Measurements from ENCODE around the gene TMEM87A. TPM values are rescaled to one million over a fixed set of nuclear protein-coding genes. Genes with fewer than 3 reads are reported as not detected.

TMEM87A gene
- polyA plus RNA-seq, 1 experiment = 37.4 TPM

DNA sequence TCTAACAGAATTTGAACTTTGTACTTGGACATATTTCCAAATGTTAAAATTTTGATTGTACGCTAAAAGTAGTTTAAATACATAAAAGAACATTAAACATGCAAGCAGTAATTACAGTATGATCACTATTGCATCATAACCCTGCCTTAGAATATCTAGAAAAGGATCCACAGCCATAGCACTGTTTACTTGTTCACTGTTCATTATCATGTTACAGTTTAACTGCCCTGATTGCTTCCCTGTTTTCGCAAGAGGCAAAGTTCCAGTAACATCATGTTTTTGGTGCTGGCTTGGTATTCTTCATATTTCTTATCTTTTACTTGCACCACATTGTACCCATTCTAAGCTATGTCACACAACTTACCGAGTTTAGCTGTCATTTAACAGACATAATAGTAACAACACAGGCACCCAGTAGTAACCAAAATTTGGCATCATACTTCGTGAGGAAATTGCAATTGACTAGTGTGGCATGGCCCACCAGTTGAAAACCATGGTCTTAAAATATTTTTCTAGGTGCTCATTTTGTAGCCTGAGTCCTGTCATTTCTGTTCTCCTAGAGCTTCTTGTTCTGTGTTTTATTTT lies 13.3 kb upstream of the TMEM87A start:
- no peak overlapping the region for H3K27ac ChIP-seq (ENCODE audit: low read depth, low read length)
- no peaks in the 10 kb centered on the region for H3K9me3 ChIP-seq (ENCODE audit: control insufficient read depth, insufficient read depth, low read length)
- TF ChIP-seq, protein P1, sequence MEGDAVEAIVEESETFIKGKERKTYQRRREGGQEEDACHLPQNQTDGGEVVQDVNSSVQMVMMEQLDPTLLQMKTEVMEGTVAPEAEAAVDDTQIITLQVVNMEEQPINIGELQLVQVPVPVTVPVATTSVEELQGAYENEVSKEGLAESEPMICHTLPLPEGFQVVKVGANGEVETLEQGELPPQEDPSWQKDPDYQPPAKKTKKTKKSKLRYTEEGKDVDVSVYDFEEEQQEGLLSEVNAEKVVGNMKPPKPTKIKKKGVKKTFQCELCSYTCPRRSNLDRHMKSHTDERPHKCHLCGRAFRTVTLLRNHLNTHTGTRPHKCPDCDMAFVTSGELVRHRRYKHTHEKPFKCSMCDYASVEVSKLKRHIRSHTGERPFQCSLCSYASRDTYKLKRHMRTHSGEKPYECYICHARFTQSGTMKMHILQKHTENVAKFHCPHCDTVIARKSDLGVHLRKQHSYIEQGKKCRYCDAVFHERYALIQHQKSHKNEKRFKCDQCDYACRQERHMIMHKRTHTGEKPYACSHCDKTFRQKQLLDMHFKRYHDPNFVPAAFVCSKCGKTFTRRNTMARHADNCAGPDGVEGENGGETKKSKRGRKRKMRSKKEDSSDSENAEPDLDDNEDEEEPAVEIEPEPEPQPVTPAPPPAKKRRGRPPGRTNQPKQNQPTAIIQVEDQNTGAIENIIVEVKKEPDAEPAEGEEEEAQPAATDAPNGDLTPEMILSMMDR (IDR thresholded peaks at IDR 0.05; ENCODE audit: low read depth, low read length) = no peak
- ChIA-PET CTCF (interaction anchor here (1.0 to 2.4 kb wide), 2 partner anchors 10 to 99 kb away, joined by 3 to 8 read pairs; no protein-coding TSS in a partner anchor), POLR2A (interaction anchor here (1.2 kb wide), 1 partner anchor 13 kb away, joined by 10 read pairs; the partner anchor contains the start of genes GANC and TMEM87A)
- H3K27me3 ChIP-seq (ENCODE audit: control insufficient read depth, insufficient read depth, low read length) = no peaks in the 10 kb centered on the region
- no peak overlapping the region for H3K4me3 ChIP-seq (ENCODE audit: low read depth, low read length)
- no peak for DNase-seq (ENCODE audit: low read depth, low spot score)

DNA sequence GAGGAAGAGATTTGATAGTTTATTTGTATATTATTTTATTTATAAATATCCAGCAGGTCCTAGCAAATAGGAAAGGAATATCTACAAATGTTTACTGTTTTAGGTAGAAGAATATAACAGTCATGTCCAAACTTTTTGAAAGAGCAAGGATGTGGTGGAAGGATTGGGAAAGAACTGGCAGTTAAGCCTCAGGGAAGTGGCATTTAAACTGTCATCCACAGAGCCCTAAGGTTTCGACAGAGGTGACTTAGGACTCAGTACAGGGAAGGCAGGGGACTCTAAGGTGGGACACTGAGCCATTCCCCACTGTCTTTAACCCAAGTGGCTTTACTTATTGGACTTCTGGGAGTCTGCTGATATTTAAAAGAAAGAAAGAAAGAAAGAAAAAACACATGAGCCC lies 11.8 kb upstream of the TMEM87A start:
- Histone ChIP-seq H3K27ac (ENCODE audit: low read depth, low read length) (no peak overlapping the region), H3K4me3 (ENCODE audit: low read depth, low read length) (no peak overlapping the region), H3K27me3 (ENCODE audit: control insufficient read depth, insufficient read depth, low read length) (no peaks in the 10 kb centered on the region), H3K9me3 (ENCODE audit: control insufficient read depth, insufficient read depth, low read length) (no peaks in the 10 kb centered on the region)
- TF ChIP-seq, protein P1 (IDR thresholded peaks at IDR 0.05; ENCODE audit: low read depth, low read length) = no peak
- CTCF ChIA-PET = interaction anchor here (2.4 kb wide), 1 partner anchor 100 kb away, joined by 8 read pairs; no protein-coding TSS in a partner anchor
- POLR2A ChIA-PET = interaction anchor here (1.2 kb wide), 1 partner anchor 12 kb away, joined by 10 read pairs; the partner anchor contains the start of genes GANC and TMEM87A
- DNase-seq (ENCODE audit: low read depth, low spot score) = no peak

DNA sequence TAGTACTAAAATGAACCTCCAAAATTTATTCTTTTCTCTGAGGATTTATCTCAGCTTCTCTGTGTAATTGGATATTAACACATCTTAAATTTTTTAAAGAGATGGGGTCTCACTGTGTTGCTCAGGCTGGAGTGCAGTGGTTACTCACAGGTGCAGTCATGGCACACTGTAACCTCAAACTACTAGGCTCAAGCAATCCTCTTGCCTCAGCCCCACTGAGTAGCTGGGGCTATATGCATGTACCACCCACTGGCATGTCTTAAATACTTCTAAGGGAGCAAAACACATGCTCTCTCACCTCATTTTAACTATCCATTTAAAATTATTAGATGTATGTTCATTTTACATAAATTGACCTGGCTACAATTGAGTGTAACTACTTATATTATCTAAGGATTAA lies 11.3 kb upstream of the TMEM87A start:
- ChIA-PET POLR2A (interaction anchor here (0.9 kb wide), 1 partner anchor 11 kb away, joined by 3 read pairs; the partner anchor contains the start of genes GANC and TMEM87A), CTCF (no interaction called here)
- Histone ChIP-seq H3K4me3 (ENCODE audit: low read depth, low read length) (no peak overlapping the region), H3K27me3 (ENCODE audit: control insufficient read depth, insufficient read depth, low read length) (no peaks in the 10 kb centered on the region), H3K27ac (ENCODE audit: low read depth, low read length) (no peak overlapping the region), H3K9me3 (ENCODE audit: control insufficient read depth, insufficient read depth, low read length) (no peaks in the 10 kb centered on the region)
- DNase-seq (ENCODE audit: low read depth, low spot score) = no peak
- TF ChIP-seq, protein P1 (IDR thresholded peaks at IDR 0.05; ENCODE audit: low read depth, low read length) = no peak

DNA sequence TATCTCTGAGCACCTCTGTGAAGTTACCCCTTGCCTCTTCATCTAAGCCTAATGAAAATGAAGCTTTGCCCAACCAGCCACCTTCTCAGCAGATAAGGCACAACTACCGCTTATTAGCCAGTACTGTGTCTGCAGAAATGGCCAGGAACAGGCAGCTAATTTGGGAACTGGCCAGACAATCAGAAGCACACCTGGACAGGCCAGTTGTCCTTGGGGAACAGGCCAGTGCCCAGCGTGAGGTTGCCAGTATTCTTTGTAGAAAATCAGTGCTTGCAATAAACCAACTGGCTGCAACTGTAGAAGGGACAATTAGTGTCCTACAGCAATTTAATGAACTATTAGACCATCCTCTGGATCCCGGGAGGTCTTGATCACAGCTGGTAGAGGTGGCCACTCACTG lies 10.4 kb upstream of the TMEM87A start:
- Histone ChIP-seq H3K9me3 (ENCODE audit: control insufficient read depth, insufficient read depth, low read length) (no peaks in the 10 kb centered on the region), H3K4me3 (ENCODE audit: low read depth, low read length) (no peak overlapping the region), H3K27ac (ENCODE audit: low read depth, low read length) (no peak overlapping the region), H3K27me3 (ENCODE audit: control insufficient read depth, insufficient read depth, low read length) (no peaks in the 10 kb centered on the region)
- TF ChIP-seq, protein P1 (IDR thresholded peaks at IDR 0.05; ENCODE audit: low read depth, low read length) = no peak
- ChIA-PET CTCF (no interaction called here), POLR2A (interaction anchor here (0.6 to 0.9 kb wide), 2 partner anchors 10 to 131 kb away, joined by 3 to 4 read pairs; partner anchors contain the start of genes GANC and TMEM87A)
- DNase-seq (ENCODE audit: low read depth, low spot score) = no peak

DNA sequence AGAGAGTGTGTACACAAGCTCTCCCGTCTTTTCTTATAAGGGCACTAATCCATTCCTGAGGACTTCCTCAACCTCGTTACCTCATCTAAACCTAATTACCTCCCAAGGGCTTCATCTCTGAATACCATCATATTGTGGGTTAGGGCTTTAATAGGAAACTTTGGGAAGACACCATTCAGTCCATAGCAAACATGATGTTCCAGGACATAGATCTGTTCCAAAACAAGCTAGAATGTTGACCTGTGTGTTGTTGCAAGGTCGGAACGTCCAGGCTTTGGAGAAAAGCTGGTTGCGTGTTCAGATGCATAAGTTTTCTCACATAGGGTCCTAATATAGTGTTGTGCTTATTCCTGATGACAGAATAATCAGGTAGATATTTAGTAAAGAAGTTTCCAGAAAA lies 9.7 kb upstream of the TMEM87A start:
- ChIA-PET POLR2A (no interaction called here), CTCF (no interaction called here)

More for the DNA sequence above, 9.7 kb upstream of the TMEM87A start:
- no peaks in the 10 kb centered on the region for H3K27me3 ChIP-seq (ENCODE audit: control insufficient read depth, insufficient read depth, low read length)
- TF ChIP-seq, protein P1 (IDR thresholded peaks at IDR 0.05; ENCODE audit: low read depth, low read length) = no peak
- H3K9me3 ChIP-seq (ENCODE audit: control insufficient read depth, insufficient read depth, low read length) = no peaks in the 10 kb centered on the region
- no peak overlapping the region for H3K4me3 ChIP-seq (ENCODE audit: low read depth, low read length)
- DNase-seq (ENCODE audit: low read depth, low spot score) = no peak
- H3K27ac ChIP-seq (ENCODE audit: low read depth, low read length) = no peak overlapping the region
